Measurements from ENCODE around the gene RIPPLY3.
"Not testable (repeated sequence)": the region's sequence is repeated elsewhere in the genome, so short reads cannot be mapped to it uniquely, and the experiment has no call there.

RIPPLY3 gene

DNA sequence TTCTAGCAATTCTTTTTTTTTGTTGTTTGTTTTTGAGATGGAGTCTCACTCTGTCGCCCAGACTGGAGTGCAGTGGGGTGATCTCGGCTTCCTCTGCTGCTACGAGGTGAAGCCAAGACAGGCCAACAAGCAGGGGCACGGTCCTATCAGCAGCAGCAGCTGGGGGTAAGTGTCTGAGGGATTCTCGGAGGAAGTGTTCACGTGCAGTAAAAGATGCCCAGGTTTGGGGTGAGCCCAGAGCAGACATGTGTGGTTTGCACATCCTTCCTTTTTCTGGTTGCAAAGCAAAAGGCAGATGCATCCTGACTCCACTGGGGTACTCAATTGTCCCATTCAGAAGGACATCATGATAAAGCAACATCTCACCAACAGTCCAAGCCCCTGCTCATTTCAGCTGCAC is 38.6 kb downstream of the RIPPLY3 start:
- CTCF ChIA-PET, result no interaction called here
- no peak for TF ChIP-seq CTCF (conservative IDR thresholded peaks at IDR 0.05; ENCODE audit: low read depth)
- POLR2A ChIA-PET (ENCODE audit: low non-redundant PET), result no interaction called here
- DNase-seq (ENCODE audit: low spot score), result no peak
- no peak overlapping the region for H3K27ac ChIP-seq

GRCh38 chr21:37045556-37045955 is 39.1 kb downstream of the RIPPLY3 start:
- H3K27ac ChIP-seq, result no peak overlapping the region
- ChIA-PET CTCF (interaction anchor here (0.7 kb wide), 1 partner anchor 35 kb away, joined by 3 read pairs; no protein-coding TSS in a partner anchor), POLR2A (ENCODE audit: low non-redundant PET) (no interaction called here)

GRCh38 chr21:37047079-37047478 is 40.6 kb downstream of the RIPPLY3 start:
- ChIA-PET CTCF (no interaction called here), POLR2A (ENCODE audit: low non-redundant PET) (no interaction called here)
- no peak overlapping the region for H3K27ac ChIP-seq
- TF ChIP-seq CTCF (conservative IDR thresholded peaks at IDR 0.05; ENCODE audit: low read depth), result no peak
- DNase-seq (ENCODE audit: low spot score), result no peak

More at GRCh38 chr21:37045556-37045955, 39.1 kb downstream of the RIPPLY3 start:
- no peak for DNase-seq (ENCODE audit: low spot score)
- no peak for TF ChIP-seq CTCF (conservative IDR thresholded peaks at IDR 0.05; ENCODE audit: low read depth)

- DNase-seq (ENCODE audit: low spot score); CTCF ChIA-PET; H3K27ac ChIP-seq; POLR2A ChIA-PET (ENCODE audit: low non-redundant PET): not testable (repeated sequence)
These were observed 43.2 kb downstream of the RIPPLY3 start for GRCh38 chr21:37049741-37050140.

DNA sequence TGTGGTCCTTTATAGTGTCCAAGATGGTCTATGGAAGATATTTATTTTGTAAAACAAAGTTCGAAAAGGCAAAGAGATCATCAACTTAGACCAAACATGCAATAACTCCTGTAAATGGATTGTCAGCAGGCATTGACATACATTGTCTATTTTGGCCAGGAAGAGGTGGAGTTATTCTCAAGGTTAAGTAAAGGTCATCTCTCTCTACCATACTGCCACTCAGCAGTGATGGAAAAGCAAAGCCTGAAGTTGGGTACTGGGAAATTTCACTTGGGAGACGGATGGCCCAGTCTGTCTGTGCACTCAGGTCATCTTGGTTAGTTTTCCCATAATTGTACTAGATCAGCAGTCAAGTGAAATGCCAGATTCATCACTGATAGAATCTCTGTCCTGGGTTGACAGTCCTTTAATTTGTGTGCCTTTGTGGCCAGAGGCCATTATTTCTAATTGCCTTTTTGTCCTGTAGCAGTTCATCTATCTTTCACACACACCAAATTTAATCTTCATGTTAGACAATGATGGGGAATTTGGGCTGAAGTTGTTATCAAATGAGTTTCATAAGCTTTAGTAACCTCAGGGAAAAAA is 48.9 kb downstream of the RIPPLY3 start:
- ChIA-PET CTCF (no interaction called here), POLR2A (ENCODE audit: low non-redundant PET) (no interaction called here)
- no peak for TF ChIP-seq CTCF (conservative IDR thresholded peaks at IDR 0.05; ENCODE audit: low read depth)
- no peak overlapping the region for H3K27ac ChIP-seq
- DNase-seq (ENCODE audit: low spot score), result no peak

DNA sequence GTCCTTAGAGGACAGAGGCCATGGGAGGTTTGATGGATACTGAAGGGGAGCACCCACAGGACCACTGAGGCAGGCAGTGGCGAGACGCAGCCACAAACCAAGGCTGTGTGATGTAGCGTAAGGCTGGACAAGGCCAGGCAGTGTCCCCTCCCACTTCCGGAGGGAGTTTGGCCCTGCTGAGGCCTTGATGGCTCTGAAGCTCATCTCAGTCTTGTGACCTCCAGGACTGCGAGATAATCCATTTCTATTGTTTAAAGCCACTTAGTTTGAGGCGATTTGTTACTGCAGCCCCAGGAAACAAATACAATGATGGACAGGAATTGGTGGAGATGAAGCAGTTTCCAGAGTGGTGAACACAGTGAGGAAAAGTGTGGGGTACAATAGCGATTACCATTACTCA is 51.1 kb downstream of the RIPPLY3 start:
- POLR2A ChIA-PET (ENCODE audit: low non-redundant PET), result interaction anchor here (0.6 kb wide), 1 partner anchor 45 kb away, joined by 5 read pairs; no protein-coding TSS in a partner anchor
- no peak for TF ChIP-seq CTCF (conservative IDR thresholded peaks at IDR 0.05; ENCODE audit: low read depth)

DNA sequence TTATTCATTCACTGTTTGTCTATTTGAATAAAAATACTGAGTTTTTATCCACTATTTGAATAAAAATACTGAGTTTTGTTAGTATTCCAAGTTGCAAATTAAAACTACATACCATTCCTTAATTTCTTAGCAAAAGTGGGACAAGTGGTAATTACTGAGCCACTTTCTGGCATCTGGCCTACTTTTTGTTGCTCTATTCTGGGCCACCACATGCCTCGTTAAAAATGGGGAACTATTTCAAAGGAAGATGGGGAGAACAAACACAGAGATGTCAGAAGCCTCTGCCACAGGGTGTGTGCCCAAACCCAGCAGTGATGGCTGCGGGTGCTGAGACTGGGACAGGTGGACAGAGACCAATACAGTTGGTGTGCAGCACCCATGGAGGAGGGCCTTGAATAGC is 51.8 kb downstream of the RIPPLY3 start:
- TF ChIP-seq CTCF (conservative IDR thresholded peaks at IDR 0.05; ENCODE audit: low read depth), result no peak
- DNase-seq (ENCODE audit: low spot score), result no peak
- ChIA-PET CTCF (no interaction called here), POLR2A (ENCODE audit: low non-redundant PET) (no interaction called here)
- no peak overlapping the region for H3K27ac ChIP-seq

More for the DNA sequence above, 51.1 kb downstream of the RIPPLY3 start:
- CTCF ChIA-PET, result no interaction called here
- DNase-seq (ENCODE audit: low spot score), result no peak
- H3K27ac ChIP-seq, result no peak overlapping the region

Measured in RWPE1 (cell line).